Measurements from ENCODE around the gene FNBP1L. TPM values are rescaled to one million over a fixed set of nuclear protein-coding genes. Genes with fewer than 3 reads are reported as not detected.

FNBP1L gene
- total and polyA plus RNA-seq, 9 of the 15 experiments (the other 6 are each of a cell fraction or from before 2014, with no cell fraction given), result 1.4 to 6.9 (median 5.9) TPM

- no peak for FAIRE-seq
- POLR2A ChIA-PET, result no interaction called here
- H3K79me2 ChIP-seq (ENCODE audit: control insufficient read depth, insufficient read depth, low read length), result no peaks in the 10 kb centered on the region
- no peak overlapping the region for H2AFZ ChIP-seq (ENCODE audit: low read depth, low read length)
- in situ Hi-C loops (cut with MboI) (no loop called here), intact Hi-C loops (cut with micrococcal nuclease) (no loop called here)
- 0% methylated on average over 2 of the region's 2 CpGs for WGBS (ENCODE audit: insufficient coverage, low coverage, missing lambda C conversion rate)
- no peaks in the 10 kb centered on the region for H3K36me3 ChIP-seq (ENCODE audit: control insufficient read depth, insufficient read depth, low read length)
- no TSS peak for BruUV-seq (replicated peaks)
- H3K9me1 ChIP-seq (ENCODE audit: control insufficient read depth, insufficient read depth, low read length), result no peaks in the 10 kb centered on the region
- DNase-seq (ENCODE audit: extremely low read depth in 1 of 4, low spot score in 3 of 4), result no peak
- no peaks in the 10 kb centered on the region for H4K20me1 ChIP-seq (replicated peaks; ENCODE audit: control insufficient read depth, insufficient read depth, low read length)
- no peaks in the 10 kb centered on the region for H3K4me1 ChIP-seq (replicated peaks in 1 of 2; ENCODE audit: control insufficient read depth in 2 of 2, insufficient read depth in 2 of 2, low read length in 2 of 2)
- H3K4me2 ChIP-seq (ENCODE audit: insufficient read depth, low read length), result no peak overlapping the region
- ATAC-seq, result no peak
- no peak overlapping the region for H3K9ac ChIP-seq (ENCODE audit: insufficient read depth in 1 of 2, low read depth in 2 of 2, low read length in 2 of 2)
- no peak overlapping the region for H3K27ac ChIP-seq (ENCODE audit: extremely low read depth, low read depth, low read length)
- CTCF ChIA-PET (ENCODE audit: low intra/inter-chr PET ratio), result no interaction called here
- no peak overlapping the region for H3K4me3 ChIP-seq
- H3K27me3 ChIP-seq (ENCODE audit: control insufficient read depth in 2 of 2, insufficient read depth in 2 of 2, low read length in 2 of 2), result no peaks in the 10 kb centered on the region
- H3K9me3 ChIP-seq (replicated peaks; ENCODE audit: control insufficient read depth, insufficient read depth, low read depth, low read length), result 0 out of 2 replicates have a peak, but pooled peaks cover 2% of the 10 kb centered on the region
- TF ChIP-seq BCLAF1 (IDR thresholded peaks at IDR 0.05; ENCODE audit: borderline replicate concordance in 1 of 2, control insufficient read depth in 1 of 2, low read depth in 2 of 2, low read length in 1 of 2) (no peak), ZNF318 (IDR thresholded peaks at IDR 0.05; ENCODE audit: borderline replicate concordance in 1 of 2, low read depth in 1 of 2) (no peak), ZBTB49 (CRISPR knock-in tag; IDR thresholded peaks at IDR 0.05; ENCODE audit: borderline replicate concordance) (no peak), ATF1 (CRISPR knock-in tag; IDR thresholded peaks at IDR 0.05) (no peak), ATF1 (tag; IDR thresholded peaks at IDR 0.05) (no peak), HSF4 (CRISPR knock-in tag; IDR thresholded peaks at IDR 0.05; ENCODE audit: borderline replicate concordance) (no peak), MED1 (CRISPR knock-in tag; IDR thresholded peaks at IDR 0.05; ENCODE audit: borderline replicate concordance) (no peak), CBX3 (IDR thresholded peaks at IDR 0.05; ENCODE audit: borderline replicate concordance in 1 of 2, low read length in 2 of 2) (no peak)
These were observed 21.7 kb upstream of the FNBP1L start for GRCh38 chr1:93426181-93426580.
